ENCODE measurements around the gene UBE2D2. TPM values are rescaled to one million over a fixed set of nuclear protein-coding genes. Genes with fewer than 3 reads are reported as not detected.

The UBE2D2 gene
- polyA plus RNA-seq, 1 donor from 2014 or later, result 118 TPM

DNA sequence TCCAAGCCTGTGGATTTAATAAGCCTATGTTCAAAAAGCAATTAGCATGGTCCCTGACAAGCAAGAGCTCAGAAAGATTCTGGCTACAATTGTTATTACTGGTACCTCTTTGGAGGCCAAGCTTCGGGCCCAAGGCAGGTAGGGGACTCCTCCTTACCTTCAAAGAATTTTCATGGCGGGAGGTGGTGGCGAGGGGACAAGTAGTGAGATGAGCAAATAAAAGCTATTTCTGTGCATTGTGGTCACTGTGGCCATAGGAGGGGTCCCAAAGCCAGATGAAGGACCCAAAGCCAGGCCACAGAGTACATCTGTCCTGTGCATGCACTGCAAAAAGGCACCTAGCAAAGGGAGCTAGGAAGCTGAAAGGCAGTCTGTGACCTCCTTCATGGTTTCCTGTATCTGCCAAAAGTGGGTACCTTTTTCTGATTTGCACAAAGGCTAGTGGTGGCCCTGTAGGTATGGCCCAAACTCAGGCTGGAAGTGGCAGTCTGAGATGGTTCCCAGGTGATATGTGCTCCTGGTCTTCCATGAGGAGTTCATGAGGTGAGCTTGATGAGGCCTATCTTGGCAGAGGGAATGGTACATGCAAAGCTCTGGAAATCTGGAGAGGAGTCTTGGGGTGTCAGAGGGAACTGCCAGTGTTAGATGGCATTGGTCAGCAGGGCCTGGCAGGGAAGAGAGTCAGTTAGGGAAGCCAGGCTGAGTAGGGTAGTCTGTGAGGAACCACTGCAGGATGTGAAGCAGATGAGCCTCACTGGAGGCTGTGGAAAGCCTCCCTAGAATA lies 83.7 kb downstream of the UBE2D2 start:
- no peak overlapping the region for H3K9ac ChIP-seq (ENCODE audit: low read length)
- no peak overlapping the region for H3K27ac ChIP-seq (ENCODE audit: low read length)
- TF ChIP-seq MXI1 (conservative IDR thresholded peaks at IDR 0.05; ENCODE audit: poor library complexity, severe bottlenecking) (no peak), POLR2AphosphoS5 (IDR thresholded peaks at IDR 0.05) (no peak), SMC3 (conservative IDR thresholded peaks at IDR 0.05; ENCODE audit: poor library complexity) (no peak), RAD21 (conservative IDR thresholded peaks at IDR 0.05) (no peak), EZH2 (IDR thresholded peaks at IDR 0.05; ENCODE audit: borderline replicate concordance, insufficient read depth, low read length, poor library complexity, severe bottlenecking) (no peak), EP300 (conservative IDR thresholded peaks at IDR 0.05; ENCODE audit: poor library complexity, severe bottlenecking) (no peak), TAF1 (IDR thresholded peaks at IDR 0.05; ENCODE audit: low read depth) (no peak)
- TF ChIP-seq, protein P1, sequence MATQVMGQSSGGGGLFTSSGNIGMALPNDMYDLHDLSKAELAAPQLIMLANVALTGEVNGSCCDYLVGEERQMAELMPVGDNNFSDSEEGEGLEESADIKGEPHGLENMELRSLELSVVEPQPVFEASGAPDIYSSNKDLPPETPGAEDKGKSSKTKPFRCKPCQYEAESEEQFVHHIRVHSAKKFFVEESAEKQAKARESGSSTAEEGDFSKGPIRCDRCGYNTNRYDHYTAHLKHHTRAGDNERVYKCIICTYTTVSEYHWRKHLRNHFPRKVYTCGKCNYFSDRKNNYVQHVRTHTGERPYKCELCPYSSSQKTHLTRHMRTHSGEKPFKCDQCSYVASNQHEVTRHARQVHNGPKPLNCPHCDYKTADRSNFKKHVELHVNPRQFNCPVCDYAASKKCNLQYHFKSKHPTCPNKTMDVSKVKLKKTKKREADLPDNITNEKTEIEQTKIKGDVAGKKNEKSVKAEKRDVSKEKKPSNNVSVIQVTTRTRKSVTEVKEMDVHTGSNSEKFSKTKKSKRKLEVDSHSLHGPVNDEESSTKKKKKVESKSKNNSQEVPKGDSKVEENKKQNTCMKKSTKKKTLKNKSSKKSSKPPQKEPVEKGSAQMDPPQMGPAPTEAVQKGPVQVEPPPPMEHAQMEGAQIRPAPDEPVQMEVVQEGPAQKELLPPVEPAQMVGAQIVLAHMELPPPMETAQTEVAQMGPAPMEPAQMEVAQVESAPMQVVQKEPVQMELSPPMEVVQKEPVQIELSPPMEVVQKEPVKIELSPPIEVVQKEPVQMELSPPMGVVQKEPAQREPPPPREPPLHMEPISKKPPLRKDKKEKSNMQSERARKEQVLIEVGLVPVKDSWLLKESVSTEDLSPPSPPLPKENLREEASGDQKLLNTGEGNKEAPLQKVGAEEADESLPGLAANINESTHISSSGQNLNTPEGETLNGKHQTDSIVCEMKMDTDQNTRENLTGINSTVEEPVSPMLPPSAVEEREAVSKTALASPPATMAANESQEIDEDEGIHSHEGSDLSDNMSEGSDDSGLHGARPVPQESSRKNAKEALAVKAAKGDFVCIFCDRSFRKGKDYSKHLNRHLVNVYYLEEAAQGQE (IDR thresholded peaks at IDR 0.05; ENCODE audit: borderline replicate concordance), result no peak
- TF ChIP-seq, protein P2, sequence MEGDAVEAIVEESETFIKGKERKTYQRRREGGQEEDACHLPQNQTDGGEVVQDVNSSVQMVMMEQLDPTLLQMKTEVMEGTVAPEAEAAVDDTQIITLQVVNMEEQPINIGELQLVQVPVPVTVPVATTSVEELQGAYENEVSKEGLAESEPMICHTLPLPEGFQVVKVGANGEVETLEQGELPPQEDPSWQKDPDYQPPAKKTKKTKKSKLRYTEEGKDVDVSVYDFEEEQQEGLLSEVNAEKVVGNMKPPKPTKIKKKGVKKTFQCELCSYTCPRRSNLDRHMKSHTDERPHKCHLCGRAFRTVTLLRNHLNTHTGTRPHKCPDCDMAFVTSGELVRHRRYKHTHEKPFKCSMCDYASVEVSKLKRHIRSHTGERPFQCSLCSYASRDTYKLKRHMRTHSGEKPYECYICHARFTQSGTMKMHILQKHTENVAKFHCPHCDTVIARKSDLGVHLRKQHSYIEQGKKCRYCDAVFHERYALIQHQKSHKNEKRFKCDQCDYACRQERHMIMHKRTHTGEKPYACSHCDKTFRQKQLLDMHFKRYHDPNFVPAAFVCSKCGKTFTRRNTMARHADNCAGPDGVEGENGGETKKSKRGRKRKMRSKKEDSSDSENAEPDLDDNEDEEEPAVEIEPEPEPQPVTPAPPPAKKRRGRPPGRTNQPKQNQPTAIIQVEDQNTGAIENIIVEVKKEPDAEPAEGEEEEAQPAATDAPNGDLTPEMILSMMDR (IDR thresholded peaks at IDR 0.05; ENCODE audit: poor library complexity, severe bottlenecking), result no peak

DNA sequence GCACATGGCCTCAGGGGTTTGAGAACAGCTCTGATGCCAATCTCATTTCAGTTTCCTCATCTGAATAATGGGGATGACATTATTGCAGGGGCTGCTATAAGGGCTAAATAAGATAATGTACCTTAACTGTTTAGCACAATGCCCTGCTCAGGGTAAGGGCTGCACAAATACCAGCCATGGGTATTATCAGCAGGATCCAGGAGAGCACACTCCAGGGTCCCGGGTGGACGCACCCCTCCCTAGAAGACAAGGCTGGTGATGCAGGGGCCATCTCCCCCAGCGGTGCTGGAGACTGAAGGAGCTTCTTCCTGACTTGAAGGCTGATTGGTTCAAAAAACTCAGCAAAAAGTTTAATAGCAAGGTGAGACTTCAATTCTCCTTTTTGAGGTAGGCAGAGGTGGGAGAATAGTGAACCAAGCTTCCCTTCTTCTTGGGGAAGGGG lies 84.3 kb downstream of the UBE2D2 start:
- no peaks in the 10 kb centered on the region for H3K9me2 ChIP-seq (ENCODE audit: insufficient read depth, low read length)
- H3K9me3 ChIP-seq (ENCODE audit: low read length), result no peaks in the 10 kb centered on the region
- H3K4me2 ChIP-seq (ENCODE audit: low read length), result no peak overlapping the region
- H3K27ac ChIP-seq (ENCODE audit: low read length), result no peak overlapping the region
- no peak overlapping the region for H2AFZ ChIP-seq (ENCODE audit: low read depth, low read length)
- no peak overlapping the region for H3K4me3 ChIP-seq (ENCODE audit: low read length)
- H3K9ac ChIP-seq (ENCODE audit: low read length), result no peak overlapping the region
- H3F3A ChIP-seq (ENCODE audit: insufficient read depth, low read length, poor library complexity, severe bottlenecking), result no peaks in the 10 kb centered on the region
- TF ChIP-seq EZH2 (IDR thresholded peaks at IDR 0.05; ENCODE audit: borderline replicate concordance, insufficient read depth, low read length, poor library complexity, severe bottlenecking) (no peak), MXI1 (conservative IDR thresholded peaks at IDR 0.05; ENCODE audit: poor library complexity, severe bottlenecking) (no peak), EP300 (conservative IDR thresholded peaks at IDR 0.05; ENCODE audit: poor library complexity, severe bottlenecking) (no peak), TAF1 (IDR thresholded peaks at IDR 0.05; ENCODE audit: low read depth) (no peak), POLR2AphosphoS5 (IDR thresholded peaks at IDR 0.05) (no peak), RAD21 (conservative IDR thresholded peaks at IDR 0.05) (no peak), SMC3 (conservative IDR thresholded peaks at IDR 0.05; ENCODE audit: poor library complexity) (no peak)
- TF ChIP-seq, protein P2 (IDR thresholded peaks at IDR 0.05; ENCODE audit: poor library complexity, severe bottlenecking), result no peak
- TF ChIP-seq, protein P1 (IDR thresholded peaks at IDR 0.05; ENCODE audit: borderline replicate concordance), result no peak
- peaks cover 14% of the 10 kb centered on the region for H3K79me2 ChIP-seq (replicated peaks; ENCODE audit: insufficient read depth, low read length)
- H3K36me3 ChIP-seq (ENCODE audit: insufficient read depth, low read length), result no peaks in the 10 kb centered on the region
- H4K20me1 ChIP-seq (ENCODE audit: insufficient read depth), result no peaks in the 10 kb centered on the region
- peaks cover 31% of the 10 kb centered on the region for H3K27me3 ChIP-seq (ENCODE audit: insufficient read depth, low read depth, low read length)

More for the DNA sequence above, 83.7 kb downstream of the UBE2D2 start:
- H3K36me3 ChIP-seq (ENCODE audit: insufficient read depth, low read length), result no peaks in the 10 kb centered on the region
- H3K27me3 ChIP-seq (ENCODE audit: insufficient read depth, low read depth, low read length), result peaks cover 25% of the 10 kb centered on the region
- no peaks in the 10 kb centered on the region for H3K9me3 ChIP-seq (ENCODE audit: low read length)
- H3K4me3 ChIP-seq (ENCODE audit: low read length), result no peak overlapping the region
- no peak overlapping the region for H2AFZ ChIP-seq (ENCODE audit: low read depth, low read length)
- no peaks in the 10 kb centered on the region for H4K20me1 ChIP-seq (ENCODE audit: insufficient read depth)
- no peak overlapping the region for H3K4me2 ChIP-seq (ENCODE audit: low read length)
- no peaks in the 10 kb centered on the region for H3K9me2 ChIP-seq (ENCODE audit: insufficient read depth, low read length)
- no peaks in the 10 kb centered on the region for H3F3A ChIP-seq (ENCODE audit: insufficient read depth, low read length, poor library complexity, severe bottlenecking)
- peaks cover 10% of the 10 kb centered on the region for H3K79me2 ChIP-seq (replicated peaks; ENCODE audit: insufficient read depth, low read length)
